Breast epithelium (tissue), 4 donors: Measurements from ENCODE around the gene CADM2. TPM values are rescaled to one million over a fixed set of nuclear protein-coding genes. Genes with fewer than 3 reads are reported as not detected.

Experiments
- DNase-seq, 2 donors: peaks; one replicate each; pipeline ENCODE4 v3.0.0-alpha.2; 2019; ENCODE audit warnings: low spot score in 2 of 2
- H3K27ac ChIP-seq, 2 donors: fragments of 200-600 bp; sonication (generic) in 1 of 2; one replicate each; pipeline ENCODE4 v1.5.1; 2016 to 2019; ENCODE audit warnings: mild to moderate bottlenecking in 1 of 2
- H3K27me3 ChIP-seq, 2 donors: fragments of 200-600 bp; sonication (generic) in 1 of 2; one replicate each; pipeline versions ENCODE4 v1.5.1 to v1.6.0; 2017 to 2019; ENCODE audit warnings: control low read depth in 1 of 2, mild to moderate bottlenecking in 1 of 2
- H3K36me3 ChIP-seq: fragments of 200-600 bp; one replicate; pipeline ENCODE4 v1.5.1; 2019
- H3K4me1 ChIP-seq, 2 donors: fragments of 200-600 bp; sonication (generic); one replicate each; pipeline ENCODE4 v1.5.1; 2016 to 2019; ENCODE audit warnings: control low read depth in 1 of 2
- H3K4me3 ChIP-seq, 3 donors: fragments of 200-600 bp; sonication (generic); 1 replicate in 2 of 3; 2 replicates in 1 of 3; pipeline ENCODE4 v1.5.1; 2016 to 2019; ENCODE audit warnings: mild to moderate bottlenecking in 3 of 3, moderate library complexity in 2 of 3
- H3K9me3 ChIP-seq, 2 donors: fragments of 200-600 bp; sonication (generic) in 1 of 2; one replicate each; pipeline ENCODE4 v1.5.1; 2016 to 2019; ENCODE audit warnings: control low read depth in 1 of 2
- CTCF ChIP-seq, 3 donors: fragments of 450-650 bp; IDR thresholded peaks; one replicate each; pipeline ENCODE4 v1.5.1; 2016 to 2017; ENCODE audit warnings: antibody characterized with exemption in 3 of 3, mild to moderate bottlenecking in 3 of 3, moderate library complexity in 3 of 3
- POLR2A ChIP-seq: fragments of 450-650 bp; IDR thresholded peaks from one replicate; pipeline ENCODE4 v1.6.1; 2016; ENCODE audit warnings: antibody characterized with exemption, mild to moderate bottlenecking, moderate library complexity
- POLR2AphosphoS5 ChIP-seq, 3 donors: sonication (generic); formaldehyde crosslinking; IDR thresholded peaks; one replicate each; pipeline ENCODE4 v1.6.1; 2017; ENCODE audit warnings: antibody characterized with exemption in 3 of 3
- intact Hi-C: fragments of 100-400 bp; cut with DNase I; formaldehyde crosslinking; loops from one replicate; pipeline ENCODE4 v1.15.1; 2023; ENCODE audit warnings: low total_unique reads
- total RNA-seq, 3 donors: library from RNA; depleted of rRNA; stranded (reverse); fragments of >200 nt; gene quantifications; one replicate each; pipeline ENCODE4 v1.1.0, GENCODE V29; 2016

The CADM2 gene
- total RNA-seq, 3 donors from 2014 or later = 2.3 to 7.4 (median 6.9) TPM

- H3K4me1 ChIP-seq = no peaks in the 10 kb centered on the region
- no peak for TF ChIP-seq POLR2A
- no peak for TF ChIP-seq CTCF (IDR thresholded peaks at IDR 0.05)
- TF ChIP-seq POLR2AphosphoS5 (IDR thresholded peaks at IDR 0.05) = no peak
- no peaks in the 10 kb centered on the region for H3K36me3 ChIP-seq
- no peaks in the 10 kb centered on the region for H3K27me3 ChIP-seq
- H3K9me3 ChIP-seq = no peaks in the 10 kb centered on the region
- intact Hi-C loops = no loop called here
- no peak overlapping the region for H3K27ac ChIP-seq
- no peak overlapping the region for H3K4me3 ChIP-seq
- DNase-seq = no peak
These were observed 35.2 kb downstream of the CADM2 start for GRCh38 chr3:84993956-84994355.

GRCh38 chr3:84998545-84998944 is 39.8 kb downstream of the CADM2 start:
- H3K36me3 ChIP-seq = no peaks in the 10 kb centered on the region
- TF ChIP-seq POLR2AphosphoS5 (IDR thresholded peaks at IDR 0.05) (no peak), POLR2A (no peak), CTCF (IDR thresholded peaks at IDR 0.05) (no peak)
- no peak for DNase-seq
- no peaks in the 10 kb centered on the region for H3K9me3 ChIP-seq
- no peaks in the 10 kb centered on the region for H3K27me3 ChIP-seq
- H3K4me3 ChIP-seq = no peak overlapping the region
- no peak overlapping the region for H3K27ac ChIP-seq
- no peaks in the 10 kb centered on the region for H3K4me1 ChIP-seq
- intact Hi-C loops = no loop called here

DNA sequence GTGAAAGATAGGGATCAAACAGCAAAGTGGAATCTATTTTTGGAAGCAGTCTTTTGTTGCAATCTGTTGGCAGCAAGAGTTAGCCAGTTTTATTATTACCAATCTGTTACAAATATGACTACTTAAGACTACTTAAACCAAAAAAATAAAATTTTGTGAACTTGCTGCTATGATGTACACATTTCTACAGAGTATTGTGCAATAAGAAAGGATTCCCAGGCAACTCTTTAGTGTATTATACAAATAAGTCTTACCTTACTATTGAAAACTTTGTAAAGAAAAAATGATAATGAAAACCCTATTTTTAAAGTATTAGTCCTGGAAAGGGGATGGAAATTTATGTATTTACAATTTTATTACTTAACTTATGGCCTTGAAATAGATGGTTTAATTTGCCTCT is 44.7 kb downstream of the CADM2 start:
- Histone ChIP-seq H3K4me3 (no peak overlapping the region), H3K36me3 (no peaks in the 10 kb centered on the region), H3K9me3 (no peaks in the 10 kb centered on the region), H3K27me3 (no peaks in the 10 kb centered on the region), H3K27ac (no peak overlapping the region), H3K4me1 (no peaks in the 10 kb centered on the region)
- DNase-seq = no peak
- intact Hi-C loops = no loop called here
- TF ChIP-seq POLR2A = no peak
- TF ChIP-seq CTCF (IDR thresholded peaks at IDR 0.05) = no peak
- TF ChIP-seq POLR2AphosphoS5 (IDR thresholded peaks at IDR 0.05) = no peak

- no peak overlapping the region for H3K4me3 ChIP-seq
- no peaks in the 10 kb centered on the region for H3K27me3 ChIP-seq
- DNase-seq = no peak
- intact Hi-C loops = no loop called here
- TF ChIP-seq POLR2A = no peak
- TF ChIP-seq POLR2AphosphoS5 (IDR thresholded peaks at IDR 0.05) = no peak
- no peak for TF ChIP-seq CTCF (IDR thresholded peaks at IDR 0.05)
- H3K4me1 ChIP-seq = no peaks in the 10 kb centered on the region
- H3K27ac ChIP-seq = no peak overlapping the region
- no peaks in the 10 kb centered on the region for H3K36me3 ChIP-seq
- no peaks in the 10 kb centered on the region for H3K9me3 ChIP-seq
These were observed 45.4 kb downstream of the CADM2 start for GRCh38 chr3:85004147-85004546.

GRCh38 chr3:85005946-85006345 is 47.2 kb downstream of the CADM2 start:
- no peak for TF ChIP-seq POLR2AphosphoS5 (IDR thresholded peaks at IDR 0.05)
- TF ChIP-seq POLR2A = no peak
- no peak for TF ChIP-seq CTCF (IDR thresholded peaks at IDR 0.05)
- H3K9me3 ChIP-seq = no peaks in the 10 kb centered on the region
- no peak overlapping the region for H3K4me3 ChIP-seq
- no peaks in the 10 kb centered on the region for H3K36me3 ChIP-seq
- intact Hi-C loops = no loop called here
- no peaks in the 10 kb centered on the region for H3K4me1 ChIP-seq
- H3K27me3 ChIP-seq = no peaks in the 10 kb centered on the region
- no peak overlapping the region for H3K27ac ChIP-seq
- DNase-seq = no peak
